Measurements from ENCODE around the gene ING1. TPM values are rescaled to one million over a fixed set of nuclear protein-coding genes. Genes with fewer than 3 reads are reported as not detected.

ING1 gene
- total and polyA plus RNA-seq, 2 donors (not counting 1 experiment from before 2014, with no cell fraction given): 29.1 to 34.2 TPM

DNA sequence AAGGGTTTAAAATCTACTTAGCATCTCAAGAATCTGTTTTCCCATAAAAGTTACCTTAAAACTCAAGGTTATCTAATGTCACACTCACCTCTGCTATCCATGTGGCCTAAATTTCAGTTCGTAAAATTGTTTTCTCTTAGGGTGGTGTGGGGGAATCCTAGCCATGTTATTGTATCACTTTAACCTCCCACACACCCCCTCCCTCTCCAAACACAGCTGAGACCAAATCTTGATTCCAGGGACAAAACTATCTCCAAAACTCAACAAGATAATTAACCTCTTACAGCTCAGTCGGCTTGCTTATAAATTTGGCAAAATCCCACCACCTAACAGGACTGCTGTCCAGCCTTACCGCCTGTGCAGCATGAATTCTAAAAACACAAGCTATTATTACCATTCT, 11.4 kb upstream of the ING1 start:
- WGBS (ENCODE audit: insufficient coverage): 100% methylated on average over 1 of the region's 3 CpGs
- no peak overlapping the region for H3K4me3 Mint-ChIP-seq
- DNase-seq (no peak), ATAC-seq (ENCODE audit: low read depth) (no peak)
- peaks cover 68% of the 10 kb centered on the region for H4K20me1 ChIP-seq (ENCODE audit: control insufficient read depth, insufficient read depth, low read length, poor library complexity, severe bottlenecking)
- no peak overlapping the region for H3K27ac ChIP-seq (ENCODE audit: low read length in 2 of 2)
- no peaks in the 10 kb centered on the region for H3K9me3 Mint-ChIP-seq (ENCODE audit: insufficient read depth)
- no peak overlapping the region for H3K27ac Mint-ChIP-seq
- no peak overlapping the region for H3K4me2 ChIP-seq (replicated peaks; ENCODE audit: low read depth, low read length, poor library complexity, severe bottlenecking)
- ChIA-PET POLR2A (interaction anchor here (0.6 kb wide), 1 partner anchor 13 kb away, joined by 3 read pairs; no protein-coding TSS in a partner anchor), CTCF (interaction anchor here (0.9 to 2.2 kb wide), 3 partner anchors 21 to 57 kb away, joined by 3 to 5 read pairs (median 5); no protein-coding TSS in a partner anchor)
- H3K27me3 ChIP-seq (replicated peaks in 1 of 4; ENCODE audit: control extremely low read depth in 1 of 4, control insufficient read depth in 3 of 4, insufficient read depth in 4 of 4, low read length in 3 of 4): no peaks in the 10 kb centered on the region
- H3K79me2 ChIP-seq (ENCODE audit: control insufficient read depth, insufficient read depth, low read length): peaks cover 79% of the 10 kb centered on the region
- peaks cover 0 to 66% of the 10 kb centered on the region in 2 experiments for H3K36me3 ChIP-seq (replicated peaks in 1 of 2; ENCODE audit: control extremely low read depth in 1 of 2, control insufficient read depth in 1 of 2, extremely low read depth in 1 of 2, insufficient read depth in 2 of 2, low read length in 1 of 2)
- no peak overlapping the region for H3K9ac ChIP-seq (ENCODE audit: low read length)
- H3K4me1 ChIP-seq (ENCODE audit: control insufficient read depth in 2 of 2, insufficient read depth in 2 of 2, low read length in 2 of 2): peaks cover 33 to 48% of the 10 kb centered on the region in 2 donors
- H3K4me3 ChIP-seq (ENCODE audit: control extremely low read depth in 1 of 5, extremely low read depth in 1 of 5, insufficient read depth in 1 of 5, low read depth in 2 of 5, low read length in 4 of 5): no peak overlapping the region
- no peaks in the 10 kb centered on the region for H3K9me3 ChIP-seq (ENCODE audit: control extremely low read depth in 1 of 3, control insufficient read depth in 2 of 3, insufficient read depth in 1 of 3, low read length in 2 of 3)
- intact Hi-C loops (cut with micrococcal nuclease): no loop called here
- no peaks in the 10 kb centered on the region for H3K27me3 Mint-ChIP-seq
- peaks cover 60% of the 10 kb centered on the region for H3K4me1 Mint-ChIP-seq
- no peak overlapping the region for H2AFZ ChIP-seq (ENCODE audit: insufficient read depth, low read depth, low read length, poor library complexity, severe bottlenecking)
- TF ChIP-seq, protein P1, sequence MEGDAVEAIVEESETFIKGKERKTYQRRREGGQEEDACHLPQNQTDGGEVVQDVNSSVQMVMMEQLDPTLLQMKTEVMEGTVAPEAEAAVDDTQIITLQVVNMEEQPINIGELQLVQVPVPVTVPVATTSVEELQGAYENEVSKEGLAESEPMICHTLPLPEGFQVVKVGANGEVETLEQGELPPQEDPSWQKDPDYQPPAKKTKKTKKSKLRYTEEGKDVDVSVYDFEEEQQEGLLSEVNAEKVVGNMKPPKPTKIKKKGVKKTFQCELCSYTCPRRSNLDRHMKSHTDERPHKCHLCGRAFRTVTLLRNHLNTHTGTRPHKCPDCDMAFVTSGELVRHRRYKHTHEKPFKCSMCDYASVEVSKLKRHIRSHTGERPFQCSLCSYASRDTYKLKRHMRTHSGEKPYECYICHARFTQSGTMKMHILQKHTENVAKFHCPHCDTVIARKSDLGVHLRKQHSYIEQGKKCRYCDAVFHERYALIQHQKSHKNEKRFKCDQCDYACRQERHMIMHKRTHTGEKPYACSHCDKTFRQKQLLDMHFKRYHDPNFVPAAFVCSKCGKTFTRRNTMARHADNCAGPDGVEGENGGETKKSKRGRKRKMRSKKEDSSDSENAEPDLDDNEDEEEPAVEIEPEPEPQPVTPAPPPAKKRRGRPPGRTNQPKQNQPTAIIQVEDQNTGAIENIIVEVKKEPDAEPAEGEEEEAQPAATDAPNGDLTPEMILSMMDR (IDR thresholded peaks at IDR 0.05): no peak
- TF ChIP-seq EZH2 (IDR thresholded peaks at IDR 0.05; ENCODE audit: borderline replicate concordance, insufficient read depth, low read depth, low read length, poor library complexity, severe bottlenecking): no peak

DNA sequence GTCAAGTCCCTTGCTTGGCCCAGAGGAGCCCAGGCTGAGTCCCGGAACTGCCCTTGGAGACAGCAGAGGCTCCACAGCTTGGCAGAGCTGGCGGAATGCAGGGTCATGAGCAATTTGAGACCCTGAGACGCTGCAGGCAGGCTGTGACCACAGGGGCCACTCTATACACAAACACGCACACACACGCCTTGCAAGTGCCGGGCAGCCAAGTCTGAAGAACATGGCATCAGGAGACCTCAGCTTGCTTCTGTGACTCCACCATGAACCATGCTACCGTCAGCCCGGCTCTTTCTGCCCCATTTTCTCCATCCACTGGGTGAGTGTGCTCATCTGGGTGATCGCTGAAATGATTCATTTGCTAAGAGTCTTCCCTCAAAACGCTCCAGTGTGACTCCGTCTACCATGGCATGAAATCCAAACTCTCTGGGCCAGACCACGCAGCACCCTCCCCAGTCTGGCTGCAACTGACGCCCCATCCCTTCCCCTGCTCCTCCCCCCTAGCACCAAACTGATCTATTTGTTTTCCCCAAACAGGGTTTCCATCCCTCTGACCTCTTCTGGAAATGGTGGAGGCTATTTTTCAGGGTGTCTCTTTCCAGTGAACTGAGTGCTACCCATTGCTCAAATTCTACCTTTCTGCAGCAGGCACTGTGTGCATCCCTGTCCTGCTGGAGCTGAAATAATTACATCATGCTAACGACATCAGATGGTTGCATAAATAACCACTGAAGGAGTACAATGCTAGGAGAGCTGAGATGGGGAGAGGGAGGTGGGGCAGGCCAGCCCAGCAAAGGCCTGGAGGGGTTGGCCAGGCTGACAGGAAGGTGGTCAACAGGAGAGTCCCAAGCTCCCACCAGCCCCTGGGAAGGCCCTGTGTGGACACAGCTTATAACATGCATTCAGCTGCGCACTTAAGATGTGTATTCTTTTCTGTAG, 10.6 kb upstream of the ING1 start:
- no peak overlapping the region for H3K4me3 ChIP-seq (ENCODE audit: control extremely low read depth in 1 of 5, extremely low read depth in 1 of 5, insufficient read depth in 1 of 5, low read depth in 2 of 5, low read length in 4 of 5)
- H4K20me1 ChIP-seq (ENCODE audit: control insufficient read depth, insufficient read depth, low read length, poor library complexity, severe bottlenecking): peaks cover 61% of the 10 kb centered on the region
- 95% methylated on average over 13 of the region's 15 CpGs for WGBS (ENCODE audit: insufficient coverage)
- TF ChIP-seq, protein P1 (IDR thresholded peaks at IDR 0.05): no peak
- TF ChIP-seq EZH2 (IDR thresholded peaks at IDR 0.05; ENCODE audit: borderline replicate concordance, insufficient read depth, low read depth, low read length, poor library complexity, severe bottlenecking): no peak
- no peaks in the 10 kb centered on the region for H3K9me3 ChIP-seq (ENCODE audit: control extremely low read depth in 1 of 3, control insufficient read depth in 2 of 3, insufficient read depth in 1 of 3, low read length in 2 of 3)
- Mint-ChIP-seq H3K4me1 (peaks cover 59% of the 10 kb centered on the region), H3K4me3 (no peak overlapping the region), H3K27me3 (no peaks in the 10 kb centered on the region), H3K9me3 (ENCODE audit: insufficient read depth) (no peaks in the 10 kb centered on the region), H3K27ac (no peak overlapping the region)
- ChIA-PET POLR2A (interaction anchor here (0.6 to 1.3 kb wide), 2 partner anchors 10 to 12 kb away, joined by 3 to 5 read pairs; no protein-coding TSS in a partner anchor), CTCF (interaction anchor here (0.7 to 2.2 kb wide), 5 partner anchors 14 to 109 kb away, joined by 3 to 11 read pairs (median 5); no protein-coding TSS in a partner anchor)
- H3K79me2 ChIP-seq (ENCODE audit: control insufficient read depth, insufficient read depth, low read length): peaks cover 73% of the 10 kb centered on the region
- H3K27ac ChIP-seq (ENCODE audit: low read length in 2 of 2): no peak overlapping the region
- no peak for DNase-seq
- peaks cover 0 to 59% of the 10 kb centered on the region in 2 experiments for H3K36me3 ChIP-seq (replicated peaks in 1 of 2; ENCODE audit: control extremely low read depth in 1 of 2, control insufficient read depth in 1 of 2, extremely low read depth in 1 of 2, insufficient read depth in 2 of 2, low read length in 1 of 2)
- H2AFZ ChIP-seq (ENCODE audit: insufficient read depth, low read depth, low read length, poor library complexity, severe bottlenecking): no peak overlapping the region
- H3K4me2 ChIP-seq (replicated peaks; ENCODE audit: low read depth, low read length, poor library complexity, severe bottlenecking): no peak overlapping the region
- no peak overlapping the region for H3K9ac ChIP-seq (ENCODE audit: low read length)
- no peaks in the 10 kb centered on the region for H3K27me3 ChIP-seq (replicated peaks in 1 of 4; ENCODE audit: control extremely low read depth in 1 of 4, control insufficient read depth in 3 of 4, insufficient read depth in 4 of 4, low read length in 3 of 4)
- ATAC-seq (ENCODE audit: low read depth): no peak
- peaks cover 30 to 46% of the 10 kb centered on the region in 2 donors for H3K4me1 ChIP-seq (ENCODE audit: control insufficient read depth in 2 of 2, insufficient read depth in 2 of 2, low read length in 2 of 2)
- intact Hi-C loops (cut with micrococcal nuclease): no loop called here

Data from B cell (primary cell).